SK-N-SH (cell line): ENCODE data around the gene HSD11B1L.

Source experiments
- EP300 ChIP-seq, 2 experiments: IDR thresholded peaks; 2 replicates each; pipeline versions ENCODE4 v1.4.0 to v1.6.1; 2012; ENCODE audit warnings: borderline replicate concordance in 1 of 2, low read depth in 1 of 2, low read length in 1 of 2
- EZH2phosphoT487 ChIP-seq: fragments of 200-600 bp; sonication (generic); IDR thresholded peaks from 2 replicates; pipeline ENCODE4 v1.6.1; 2017; ENCODE audit warnings: low read depth, mixed run types, mild to moderate bottlenecking, antibody characterized with exemption, moderate library complexity, borderline replicate concordance
- JUND ChIP-seq: IDR thresholded peaks from 2 replicates; pipeline ENCODE4 v1.4.0; 2012
- MXI1 ChIP-seq: IDR thresholded peaks from 2 replicates; pipeline ENCODE4 v1.6.1; 2012; ENCODE audit warnings: mild to moderate bottlenecking, low read depth, low read length, improper control_type of control experiment
- RAD21 ChIP-seq: IDR thresholded peaks from 2 replicates; pipeline ENCODE4 v1.6.1; 2012; ENCODE audit warnings: mild to moderate bottlenecking, low read length
- RFX5 ChIP-seq: IDR thresholded peaks from 2 replicates; pipeline ENCODE4 v1.6.1; 2012; ENCODE audit warnings: mild to moderate bottlenecking, improper control_type of control experiment, low read length
- TAF1 ChIP-seq: IDR thresholded peaks from 2 replicates; pipeline ENCODE4 v1.6.1; 2012; ENCODE audit warnings: low read depth, mild to moderate bottlenecking, low read length, moderate library complexity, borderline replicate concordance
- YY1 ChIP-seq: IDR thresholded peaks from 2 replicates; pipeline ENCODE4 v1.4.0; 2012; ENCODE audit warnings: low read depth, mild to moderate bottlenecking
- TF ChIP-seq, protein P1 (sequence below): fragments of 200-600 bp; sonication (generic); IDR thresholded peaks from 2 replicates; pipeline ENCODE4 v1.6.1; 2017; ENCODE audit warnings: antibody characterized with exemption, mild to moderate bottlenecking, moderate library complexity
- TF ChIP-seq, protein P2 (sequence below): IDR thresholded peaks from 2 replicates; pipeline ENCODE4 v1.6.1; 2012; ENCODE audit warnings: mild to moderate bottlenecking, low read depth, low read length, moderate library complexity

DNA sequence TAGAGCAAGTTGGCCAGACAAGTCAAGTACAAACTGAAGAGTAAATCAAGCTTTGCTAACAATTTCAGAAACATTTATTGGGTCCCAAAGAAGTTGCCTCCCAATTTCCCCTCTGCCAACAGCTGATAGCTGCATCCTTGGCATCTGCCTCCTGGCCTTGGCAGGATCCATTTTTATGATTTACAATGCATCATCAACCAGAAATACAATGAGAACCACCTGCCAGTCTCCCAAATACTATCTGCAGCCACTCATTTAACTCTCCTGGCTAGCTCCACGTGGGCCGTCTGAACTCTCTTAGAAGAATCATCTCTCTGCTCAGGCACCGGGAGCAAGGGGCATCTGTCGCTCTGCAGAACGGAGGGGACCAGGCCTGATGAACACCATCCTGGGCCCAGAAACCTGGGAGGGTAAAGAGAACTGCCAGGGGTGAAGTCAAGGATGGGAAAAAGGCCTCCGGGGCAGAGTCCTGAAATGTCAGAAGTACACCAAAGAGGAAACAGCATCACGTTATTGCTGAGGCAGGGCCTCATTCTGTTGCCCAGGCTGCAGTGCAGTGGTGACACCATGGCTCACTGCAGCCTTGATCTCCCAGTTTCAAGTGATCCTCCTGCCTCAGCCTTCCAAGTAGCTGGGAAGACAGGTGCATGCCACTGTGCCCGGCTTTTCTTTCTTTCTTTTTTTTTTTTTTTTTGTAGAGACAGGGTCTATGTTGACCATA lies 36.5 kb downstream of the HSD11B1L start:
- TF ChIP-seq, protein P1, sequence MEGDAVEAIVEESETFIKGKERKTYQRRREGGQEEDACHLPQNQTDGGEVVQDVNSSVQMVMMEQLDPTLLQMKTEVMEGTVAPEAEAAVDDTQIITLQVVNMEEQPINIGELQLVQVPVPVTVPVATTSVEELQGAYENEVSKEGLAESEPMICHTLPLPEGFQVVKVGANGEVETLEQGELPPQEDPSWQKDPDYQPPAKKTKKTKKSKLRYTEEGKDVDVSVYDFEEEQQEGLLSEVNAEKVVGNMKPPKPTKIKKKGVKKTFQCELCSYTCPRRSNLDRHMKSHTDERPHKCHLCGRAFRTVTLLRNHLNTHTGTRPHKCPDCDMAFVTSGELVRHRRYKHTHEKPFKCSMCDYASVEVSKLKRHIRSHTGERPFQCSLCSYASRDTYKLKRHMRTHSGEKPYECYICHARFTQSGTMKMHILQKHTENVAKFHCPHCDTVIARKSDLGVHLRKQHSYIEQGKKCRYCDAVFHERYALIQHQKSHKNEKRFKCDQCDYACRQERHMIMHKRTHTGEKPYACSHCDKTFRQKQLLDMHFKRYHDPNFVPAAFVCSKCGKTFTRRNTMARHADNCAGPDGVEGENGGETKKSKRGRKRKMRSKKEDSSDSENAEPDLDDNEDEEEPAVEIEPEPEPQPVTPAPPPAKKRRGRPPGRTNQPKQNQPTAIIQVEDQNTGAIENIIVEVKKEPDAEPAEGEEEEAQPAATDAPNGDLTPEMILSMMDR, result no peak
- TF ChIP-seq MXI1 (no peak), JUND (no peak), TAF1 (no peak), RFX5 (no peak), RAD21 (no peak), EZH2phosphoT487 (no peak), EP300 (IDR thresholded peaks at IDR 0.05; ENCODE audit: borderline replicate concordance in 1 of 2, low read depth in 1 of 2, low read length in 1 of 2) (no peak), YY1 (no peak)
- TF ChIP-seq, protein P2, sequence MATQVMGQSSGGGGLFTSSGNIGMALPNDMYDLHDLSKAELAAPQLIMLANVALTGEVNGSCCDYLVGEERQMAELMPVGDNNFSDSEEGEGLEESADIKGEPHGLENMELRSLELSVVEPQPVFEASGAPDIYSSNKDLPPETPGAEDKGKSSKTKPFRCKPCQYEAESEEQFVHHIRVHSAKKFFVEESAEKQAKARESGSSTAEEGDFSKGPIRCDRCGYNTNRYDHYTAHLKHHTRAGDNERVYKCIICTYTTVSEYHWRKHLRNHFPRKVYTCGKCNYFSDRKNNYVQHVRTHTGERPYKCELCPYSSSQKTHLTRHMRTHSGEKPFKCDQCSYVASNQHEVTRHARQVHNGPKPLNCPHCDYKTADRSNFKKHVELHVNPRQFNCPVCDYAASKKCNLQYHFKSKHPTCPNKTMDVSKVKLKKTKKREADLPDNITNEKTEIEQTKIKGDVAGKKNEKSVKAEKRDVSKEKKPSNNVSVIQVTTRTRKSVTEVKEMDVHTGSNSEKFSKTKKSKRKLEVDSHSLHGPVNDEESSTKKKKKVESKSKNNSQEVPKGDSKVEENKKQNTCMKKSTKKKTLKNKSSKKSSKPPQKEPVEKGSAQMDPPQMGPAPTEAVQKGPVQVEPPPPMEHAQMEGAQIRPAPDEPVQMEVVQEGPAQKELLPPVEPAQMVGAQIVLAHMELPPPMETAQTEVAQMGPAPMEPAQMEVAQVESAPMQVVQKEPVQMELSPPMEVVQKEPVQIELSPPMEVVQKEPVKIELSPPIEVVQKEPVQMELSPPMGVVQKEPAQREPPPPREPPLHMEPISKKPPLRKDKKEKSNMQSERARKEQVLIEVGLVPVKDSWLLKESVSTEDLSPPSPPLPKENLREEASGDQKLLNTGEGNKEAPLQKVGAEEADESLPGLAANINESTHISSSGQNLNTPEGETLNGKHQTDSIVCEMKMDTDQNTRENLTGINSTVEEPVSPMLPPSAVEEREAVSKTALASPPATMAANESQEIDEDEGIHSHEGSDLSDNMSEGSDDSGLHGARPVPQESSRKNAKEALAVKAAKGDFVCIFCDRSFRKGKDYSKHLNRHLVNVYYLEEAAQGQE, result no peak
